Astrocyte of the hippocampus (primary cell): ENCODE results near the gene SGO2.
"Not testable (repeated sequence)": the region's sequence is repeated elsewhere in the genome, so short reads cannot be mapped to it uniquely, and the experiment has no call there.

ENCODE experiments used
- DNase-seq: peaks from one replicate; pipeline ENCODE4 v3.0.0; 2011; ENCODE audit warnings: low read depth, low spot score

The SGO2 gene

GRCh38 chr2:200622106-200622505 is 96.1 kb downstream of the SGO2 start:
- no peak for DNase-seq

- no peak for DNase-seq
Measured at GRCh38 chr2:200624026-200624425, 98.0 kb downstream of the SGO2 start.

- no peak for DNase-seq
Measured at GRCh38 chr2:200624658-200625057, 98.7 kb downstream of the SGO2 start.

GRCh38 chr2:200625282-200625681 is 99.3 kb downstream of the SGO2 start:
- DNase-seq: no peak

- peak; percentile 55 for DNase-seq
Measured at GRCh38 chr2:200625958-200626363, 100.0 kb downstream of the SGO2 start.

- no peak for DNase-seq
Measured at GRCh38 chr2:200627110-200627770, 101.2 kb downstream of the SGO2 start.

GRCh38 chr2:200628461-200628860 is 102.5 kb downstream of the SGO2 start:
- not testable (repeated sequence) for DNase-seq

- DNase-seq: no peak
Measured at GRCh38 chr2:200631287-200631686, 105.3 kb downstream of the SGO2 start.
